NB4 (cell line): ENCODE measurements around the gene CMIP.

ENCODE experiments used
- CTCF ChIP-seq: IDR thresholded peaks from one replicate; pipeline ENCODE4 v1.5.1; 2012; ENCODE audit warnings: low read depth, low read length
- MYC ChIP-seq: IDR thresholded peaks from 2 replicates; pipeline ENCODE4 v1.6.1; 2011; ENCODE audit warnings: low read depth, low read length
- POLR2A ChIP-seq: IDR thresholded peaks from 2 replicates; pipeline ENCODE4 v1.6.1; 2011; ENCODE audit warnings: mild to moderate bottlenecking; ENCODE audit not compliant: insufficient read length; ENCODE audit errors: extremely low read depth

- TF ChIP-seq CTCF: no peak
- TF ChIP-seq POLR2A: no peak
- TF ChIP-seq MYC: no peak
Observed at GRCh38 chr16:81578636-81579413, 134.2 kb downstream of the CMIP start.
